ENCODE measurements around the gene CHL1. TPM values are rescaled to one million over a fixed set of nuclear protein-coding genes. Genes with fewer than 3 reads are reported as not detected.

Gene CHL1
- total and polyA plus RNA-seq, 2 of the 8 experiments (the other 6 are each of a cell fraction or from before 2014, with no cell fraction given) = 0.05 to 0.99 TPM

DNA sequence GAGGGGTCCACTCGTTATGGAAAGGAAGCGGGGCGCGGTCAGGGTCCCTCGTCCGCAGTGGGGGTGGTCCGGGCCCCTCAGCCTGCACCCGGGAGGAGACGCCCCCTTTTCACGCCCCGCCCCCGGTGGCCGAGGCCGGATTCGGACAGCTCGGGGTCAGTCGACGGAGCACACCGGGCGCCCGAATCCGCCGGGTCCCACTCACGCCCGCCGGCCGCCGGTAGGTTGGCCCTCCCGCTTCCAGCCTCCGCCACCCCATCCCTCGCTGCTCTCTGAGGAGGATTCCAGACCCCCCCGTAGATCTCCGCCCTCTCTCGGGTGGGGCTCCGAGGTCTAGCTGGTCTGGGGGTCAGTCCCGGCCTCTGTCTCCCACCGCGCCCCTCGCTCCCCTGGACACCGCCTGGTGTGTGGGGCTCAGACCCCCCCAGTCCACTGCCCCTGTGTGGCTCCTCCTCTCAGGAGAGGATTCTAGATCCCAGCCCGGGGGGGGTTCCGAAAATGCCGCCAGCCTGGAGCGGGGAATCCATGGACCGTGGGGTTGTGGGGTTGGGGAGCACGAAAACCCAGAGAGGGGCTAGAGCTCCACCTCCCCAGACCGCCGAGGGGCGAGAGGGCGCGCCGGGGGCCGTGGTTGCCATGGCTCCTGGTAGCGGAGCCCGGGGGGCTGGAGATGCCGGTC, 725 bp downstream of the CHL1 start:
- Histone ChIP-seq H3K27ac (ENCODE audit: low read depth, low read length) (no peak overlapping the region), H3K9me3 (ENCODE audit: insufficient read depth in 2 of 2, low read depth in 1 of 2, low read length in 1 of 2) (no peaks in the 10 kb centered on the region), H3K56ac (replicated peaks; ENCODE audit: insufficient read length, low read depth, low read length) (no peak overlapping the region), H3K4ac (replicated peaks; ENCODE audit: insufficient read length, low read depth, low read length) (no peak overlapping the region), H2AFZ (ENCODE audit: low read length) (no peak overlapping the region; the same call in 1 of the 2 replicates), H2BK15ac (ENCODE audit: low read length) (no peak overlapping the region), H3K4me2 (ENCODE audit: insufficient read depth in 1 of 2, low read depth in 2 of 2, low read length in 2 of 2) (peak overlapping the region; percentile 82 to 90), H2AK5ac (ENCODE audit: low read depth, low read length) (no peak overlapping the region), H3K27me3 (replicated peaks in 1 of 4; ENCODE audit: control insufficient read depth in 3 of 4, extremely low read depth in 1 of 4, insufficient read depth in 3 of 4, low read length in 3 of 4) (peaks cover 4 to 32% (median 20%) of the 10 kb centered on the region in 4 experiments), H2BK5ac (ENCODE audit: low read depth, low read length) (no peak overlapping the region), H3K23ac (ENCODE audit: insufficient read length) (no peak overlapping the region), H3K9ac (replicated peaks in 1 of 4; ENCODE audit: extremely low read depth in 1 of 4, low read depth in 3 of 4, low read length in 3 of 4) (no peak overlapping the region), H3K23me2 (ENCODE audit: low read depth, low read length) (peaks cover 11% of the 10 kb centered on the region; the same call in 1 of the 2 replicates), H4K20me1 (replicated peaks in 1 of 2; ENCODE audit: control insufficient read depth in 1 of 2, insufficient read depth in 2 of 2, low read length in 2 of 2) (no peaks in the 10 kb centered on the region), H2BK120ac (replicated peaks; ENCODE audit: low read depth, low read length) (no peak overlapping the region), H4K5ac (ENCODE audit: insufficient read length, low read depth, low read length) (no peak overlapping the region), H3K14ac (ENCODE audit: insufficient read length) (no peak overlapping the region), H2BK20ac (ENCODE audit: low read length) (no peak overlapping the region), H4K8ac (ENCODE audit: extremely low read depth, insufficient read depth, low read length) (no peak overlapping the region), H3K36me3 (ENCODE audit: control insufficient read depth in 2 of 4, insufficient read depth in 4 of 4, low read length in 3 of 4) (no peaks in the 10 kb centered on the region), H3K79me2 (ENCODE audit: control insufficient read depth in 1 of 2, insufficient read depth in 2 of 2, low read length in 2 of 2) (no peaks in the 10 kb centered on the region), H3K4me1 (replicated peaks in 1 of 4; ENCODE audit: control insufficient read depth in 3 of 4, insufficient read depth in 4 of 4, low read length in 3 of 4) (peaks cover 0 to 2% (median under 1%) of the 10 kb centered on the region in 4 experiments; a peak in 2 of 7 replicates), H3K18ac (ENCODE audit: extremely low read depth, low read length) (no peak overlapping the region), H2BK12ac (ENCODE audit: low read depth, low read length) (no peak overlapping the region), H3K79me1 (ENCODE audit: low read depth, low read length) (no peaks in the 10 kb centered on the region), H4K91ac (replicated peaks; ENCODE audit: insufficient read length, low read length) (no peak overlapping the region), H3K4me3 (ENCODE audit: extremely low read depth in 1 of 4, insufficient read depth in 2 of 4, low read depth in 3 of 4, low read length in 4 of 4) (peak overlapping the region; percentile 49 to 77 (median 62))
- ChIA-PET CTCF (ENCODE audit: partially characterized antibody) (interaction anchor here (0.9 to 1.4 kb wide), 2 partner anchors 11 to 155 kb away, joined by 3 to 4 read pairs; no protein-coding TSS in a partner anchor), POLR2A (ENCODE audit: partially characterized antibody) (no interaction called here)
- 1% methylated on average over 32 of the region's 56 CpGs; no CpG with 5 or more reads in 1 of the 2 experiments for WGBS, 2 experiments (ENCODE audit: extremely low coverage in 1 of 2, insufficient coverage in 1 of 2, insufficient read length in 1 of 2, insufficient replicate concordance in 2 of 2, low coverage in 1 of 2, low lambda C conversion rate in 2 of 2, missing lambda C conversion rate in 1 of 2)
- DNase-seq (ENCODE audit: low read depth in 1 of 2, low spot score in 2 of 2) = peak in 1 of 2 experiments; percentile 81
- TF ChIP-seq EZH2 (IDR thresholded peaks at IDR 0.05; ENCODE audit: low read depth, low read length, severe bottlenecking) (peak; percentile 29), KDM4A (IDR thresholded peaks at IDR 0.05; ENCODE audit: low read depth, low read length, severe bottlenecking) (peak; percentile 79), ASH2L (IDR thresholded peaks at IDR 0.05; ENCODE audit: low read length) (peak; percentile 16), TAF1 (IDR thresholded peaks at IDR 0.05; ENCODE audit: low read depth, low read length) (no peak), YY1 (IDR thresholded peaks at IDR 0.05; ENCODE audit: low read depth, low read length) (no peak)
- TF ChIP-seq, protein P1, sequence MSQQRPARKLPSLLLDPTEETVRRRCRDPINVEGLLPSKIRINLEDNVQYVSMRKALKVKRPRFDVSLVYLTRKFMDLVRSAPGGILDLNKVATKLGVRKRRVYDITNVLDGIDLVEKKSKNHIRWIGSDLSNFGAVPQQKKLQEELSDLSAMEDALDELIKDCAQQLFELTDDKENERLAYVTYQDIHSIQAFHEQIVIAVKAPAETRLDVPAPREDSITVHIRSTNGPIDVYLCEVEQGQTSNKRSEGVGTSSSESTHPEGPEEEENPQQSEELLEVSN (IDR thresholded peaks at IDR 0.05) = 0 out of 2 replicates have a peak, but pooled peaks have one; percentile 9
- FAIRE-seq = no peak
